Lower leg skin (tissue), 4 donors: ENCODE results near the gene EEF1E1. TPM values are rescaled to one million over a fixed set of nuclear protein-coding genes. Genes with fewer than 3 reads are reported as not detected.

ENCODE experiments used
- DNase-seq, 2 donors: peaks; one replicate each; pipeline ENCODE4 v3.0.0-alpha.2; 2019; ENCODE audit warnings: low spot score in 2 of 2
- H3K4me3 ChIP-seq: fragments of 200-600 bp; sonication (generic); 2 replicates; pipeline ENCODE4 v1.5.1; 2017; ENCODE audit warnings: mild to moderate bottlenecking, low read depth; ENCODE audit not compliant: poor library complexity, severe bottlenecking
- POLR2A ChIP-seq, 2 donors: fragments of 450-650 bp; IDR thresholded peaks; one replicate each; pipeline ENCODE4 v1.6.1; 2016 to 2017; ENCODE audit warnings: antibody characterized with exemption in 2 of 2, mild to moderate bottlenecking in 1 of 2, moderate library complexity in 1 of 2
- WGBS, 2 donors: methylation state at CpG; one replicate each; pipeline ENCODE4 v1.1.5; 2018; 5-methylcytosine and 5-hydroxymethylcytosine counted together
- intact Hi-C: fragments of 100-400 bp; cut with DNase I; formaldehyde crosslinking; loops from one replicate; pipeline ENCODE4 v1.15.0; 2023; ENCODE audit warnings: low total_unique reads
- total RNA-seq, 4 donors: library from RNA; depleted of rRNA; stranded (reverse); fragments of >200 nt; gene quantifications; one replicate each; pipeline ENCODE4 v1.1.0, GENCODE V29; 2016
- TF ChIP-seq, protein P1 (sequence below), 3 donors: fragments of 450-650 bp; IDR thresholded peaks; one replicate each; pipeline ENCODE4 v1.5.1; 2016; ENCODE audit warnings: antibody characterized with exemption in 3 of 3, mild to moderate bottlenecking in 3 of 3, moderate library complexity in 2 of 3

The EEF1E1 gene
- total RNA-seq, 4 donors from 2014 or later = 11.1 to 39.4 (median 17.9) TPM

DNA sequence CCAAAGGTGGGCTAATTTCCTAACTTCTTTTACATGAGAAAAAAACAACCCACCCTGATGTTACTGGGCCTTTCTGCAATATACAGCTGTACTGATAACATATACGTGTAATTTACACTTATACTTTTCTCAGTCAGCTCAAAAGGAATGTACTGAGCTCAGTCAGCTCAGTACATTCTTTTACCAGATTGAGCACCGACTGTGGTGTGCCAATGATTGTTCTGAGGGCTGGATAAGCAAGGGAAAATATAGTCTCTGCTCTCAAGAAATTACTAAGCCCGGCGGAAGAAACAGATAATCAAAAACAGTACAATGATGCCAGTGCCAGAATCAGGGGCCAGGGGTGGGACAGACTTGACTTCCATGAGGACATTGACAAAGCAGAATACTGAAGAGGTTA lies 28.1 kb downstream of the EEF1E1 start:
- 55 to 64% methylated on average over 4 of the region's 4 CpGs for WGBS, 2 donors
- no peak for DNase-seq
- no peak for TF ChIP-seq POLR2A (IDR thresholded peaks at IDR 0.05)
- TF ChIP-seq, protein P1, sequence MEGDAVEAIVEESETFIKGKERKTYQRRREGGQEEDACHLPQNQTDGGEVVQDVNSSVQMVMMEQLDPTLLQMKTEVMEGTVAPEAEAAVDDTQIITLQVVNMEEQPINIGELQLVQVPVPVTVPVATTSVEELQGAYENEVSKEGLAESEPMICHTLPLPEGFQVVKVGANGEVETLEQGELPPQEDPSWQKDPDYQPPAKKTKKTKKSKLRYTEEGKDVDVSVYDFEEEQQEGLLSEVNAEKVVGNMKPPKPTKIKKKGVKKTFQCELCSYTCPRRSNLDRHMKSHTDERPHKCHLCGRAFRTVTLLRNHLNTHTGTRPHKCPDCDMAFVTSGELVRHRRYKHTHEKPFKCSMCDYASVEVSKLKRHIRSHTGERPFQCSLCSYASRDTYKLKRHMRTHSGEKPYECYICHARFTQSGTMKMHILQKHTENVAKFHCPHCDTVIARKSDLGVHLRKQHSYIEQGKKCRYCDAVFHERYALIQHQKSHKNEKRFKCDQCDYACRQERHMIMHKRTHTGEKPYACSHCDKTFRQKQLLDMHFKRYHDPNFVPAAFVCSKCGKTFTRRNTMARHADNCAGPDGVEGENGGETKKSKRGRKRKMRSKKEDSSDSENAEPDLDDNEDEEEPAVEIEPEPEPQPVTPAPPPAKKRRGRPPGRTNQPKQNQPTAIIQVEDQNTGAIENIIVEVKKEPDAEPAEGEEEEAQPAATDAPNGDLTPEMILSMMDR (IDR thresholded peaks at IDR 0.05) = no peak

DNA sequence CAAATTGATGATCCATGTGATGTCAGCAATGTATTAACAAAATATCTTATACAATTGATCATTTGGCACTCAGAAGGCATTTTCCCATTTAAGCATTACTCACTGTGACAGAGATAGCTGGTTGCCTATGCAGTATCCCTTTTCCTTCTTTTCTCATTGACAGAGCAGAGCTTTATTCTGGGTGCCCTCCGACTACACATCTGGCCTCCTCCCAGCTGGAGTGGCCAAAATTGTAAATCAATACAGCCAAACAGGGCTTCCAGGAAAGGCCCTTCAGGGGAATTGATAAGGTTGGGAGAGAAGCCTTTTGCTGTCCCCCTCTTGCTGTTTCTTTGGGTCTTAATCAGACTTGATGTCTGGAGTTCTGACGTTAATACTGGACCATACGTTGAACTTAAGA lies 28.6 kb downstream of the EEF1E1 start:
- DNase-seq = no peak
- no peak for TF ChIP-seq POLR2A (IDR thresholded peaks at IDR 0.05)
- TF ChIP-seq, protein P1 (IDR thresholded peaks at IDR 0.05) = no peak

More for the DNA sequence above, 28.1 kb downstream of the EEF1E1 start:
- no peak overlapping the region for H3K4me3 ChIP-seq
- intact Hi-C loops = no loop called here

DNA sequence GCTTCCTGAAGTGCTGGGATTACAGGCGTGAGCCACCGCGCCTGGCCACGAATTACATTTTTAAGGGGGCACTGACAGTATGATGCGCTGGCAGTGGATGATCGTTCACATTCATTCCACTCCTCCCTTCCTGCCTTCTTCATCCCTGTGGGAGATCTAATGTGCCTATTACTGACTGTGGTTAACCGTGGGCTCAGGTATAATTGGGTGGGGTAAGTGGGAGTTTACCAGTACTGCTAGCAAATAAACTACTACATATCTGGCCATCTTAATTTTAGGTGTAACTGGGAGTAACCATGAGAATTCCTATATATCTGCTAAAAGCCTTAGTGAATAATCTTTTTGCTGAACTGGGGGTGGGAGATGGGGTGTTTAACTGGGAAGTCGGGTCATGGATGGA lies 31.6 kb downstream of the EEF1E1 start:
- intact Hi-C loops = no loop called here
- no peak for TF ChIP-seq POLR2A (IDR thresholded peaks at IDR 0.05)
- TF ChIP-seq, protein P1 (IDR thresholded peaks at IDR 0.05) = no peak
- H3K4me3 ChIP-seq = no peak overlapping the region
- 89 to 92% methylated on average over 8 of the region's 8 CpGs for WGBS, 2 donors
- no peak for DNase-seq

More for the DNA sequence above, 28.6 kb downstream of the EEF1E1 start:
- intact Hi-C loops = no loop called here
- no peak overlapping the region for H3K4me3 ChIP-seq
- 57 to 74% methylated on average over 3 of the region's 3 CpGs for WGBS, 2 donors

DNA sequence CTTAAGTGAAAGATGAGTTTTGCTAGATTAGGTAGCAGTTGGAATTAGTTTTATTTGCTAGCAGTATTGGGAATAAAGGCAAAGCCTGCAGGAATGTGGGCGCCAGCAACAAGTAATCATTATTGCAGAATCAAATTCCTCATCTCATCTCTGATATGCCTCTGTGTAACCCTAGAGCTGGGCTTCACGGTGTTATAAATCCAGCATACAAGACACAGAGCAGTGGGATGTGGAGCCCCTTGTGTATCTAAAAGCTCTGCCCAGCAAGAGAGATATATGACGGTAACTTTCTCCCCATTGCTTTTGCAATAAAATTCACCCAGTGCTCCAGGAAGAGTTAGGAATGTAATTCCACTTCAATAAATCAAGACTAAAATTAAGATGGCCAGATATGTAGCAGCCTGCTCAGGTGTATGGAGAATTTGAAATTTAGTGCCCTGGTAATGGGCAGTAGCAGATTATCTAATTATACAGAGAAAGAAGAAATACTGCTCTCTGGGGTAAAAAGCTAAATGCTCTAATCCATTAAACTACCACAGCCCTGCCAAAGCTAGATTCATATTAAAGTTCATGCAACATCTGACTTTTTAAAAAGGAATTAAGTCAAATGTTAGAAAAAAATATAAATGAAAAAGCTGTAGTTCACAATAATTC lies 32.6 kb downstream of the EEF1E1 start:
- no peak overlapping the region for H3K4me3 ChIP-seq
- intact Hi-C loops = no loop called here
- DNase-seq = no peak
- TF ChIP-seq, protein P1 (IDR thresholded peaks at IDR 0.05) = no peak
- 61 to 62% methylated on average over 3 of the region's 3 CpGs for WGBS, 2 donors

DNA sequence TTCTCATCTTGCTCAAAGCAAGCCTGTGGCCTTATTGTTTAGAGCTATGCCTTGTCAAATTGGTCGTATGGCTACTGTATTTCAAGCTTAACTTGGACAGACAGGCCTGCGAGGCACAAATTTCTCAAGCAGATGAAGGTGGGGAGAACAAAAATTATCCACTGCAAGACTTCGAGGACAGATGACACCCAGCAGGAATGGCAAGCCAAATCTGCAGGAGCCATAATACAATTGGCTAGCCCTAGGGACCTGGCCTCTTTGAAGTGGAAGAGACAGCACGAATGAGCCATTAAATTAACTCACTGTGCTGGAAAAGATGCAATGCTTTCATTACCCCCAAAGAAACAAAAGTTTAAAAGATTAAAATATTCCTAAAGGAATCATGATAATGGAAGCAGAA lies 33.2 kb downstream of the EEF1E1 start:
- whole genome bisulfite sequencing, 2 donors = 50 to 61% methylated on average over 4 of the region's 4 CpGs
- no peak for TF ChIP-seq POLR2A (IDR thresholded peaks at IDR 0.05)
- TF ChIP-seq, protein P1 (IDR thresholded peaks at IDR 0.05) = no peak

DNA sequence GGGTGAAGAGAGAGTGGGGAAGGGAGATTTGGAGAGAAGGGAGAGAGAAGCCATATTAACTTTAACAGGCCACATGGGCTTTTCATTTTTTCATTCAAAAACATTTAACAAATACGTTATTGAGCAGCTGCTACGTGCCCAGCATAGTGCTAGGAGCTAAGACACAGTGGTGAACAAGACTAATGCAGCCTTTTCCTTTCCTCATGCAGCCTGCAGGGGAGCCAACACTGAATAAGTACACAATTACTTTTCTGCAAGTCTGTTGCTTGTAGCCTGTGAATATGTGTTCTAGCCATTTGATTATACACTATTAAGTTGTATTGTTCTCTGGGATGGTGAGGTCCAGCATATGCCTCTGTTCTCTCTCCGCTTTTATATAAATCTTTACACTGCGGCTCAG lies 36.2 kb downstream of the EEF1E1 start:
- no peak for DNase-seq
- TF ChIP-seq, protein P1 (IDR thresholded peaks at IDR 0.05) = no peak
- no peak for TF ChIP-seq POLR2A (IDR thresholded peaks at IDR 0.05)
- H3K4me3 ChIP-seq = no peak overlapping the region
- intact Hi-C loops = no loop called here
- 93 to 94% methylated on average over 4 of the region's 4 CpGs for WGBS, 2 donors

More for the DNA sequence above, 33.2 kb downstream of the EEF1E1 start:
- intact Hi-C loops = no loop called here
- H3K4me3 ChIP-seq = no peak overlapping the region
- DNase-seq = no peak
